ENCODE measurements around the gene QPRT.

DNA sequence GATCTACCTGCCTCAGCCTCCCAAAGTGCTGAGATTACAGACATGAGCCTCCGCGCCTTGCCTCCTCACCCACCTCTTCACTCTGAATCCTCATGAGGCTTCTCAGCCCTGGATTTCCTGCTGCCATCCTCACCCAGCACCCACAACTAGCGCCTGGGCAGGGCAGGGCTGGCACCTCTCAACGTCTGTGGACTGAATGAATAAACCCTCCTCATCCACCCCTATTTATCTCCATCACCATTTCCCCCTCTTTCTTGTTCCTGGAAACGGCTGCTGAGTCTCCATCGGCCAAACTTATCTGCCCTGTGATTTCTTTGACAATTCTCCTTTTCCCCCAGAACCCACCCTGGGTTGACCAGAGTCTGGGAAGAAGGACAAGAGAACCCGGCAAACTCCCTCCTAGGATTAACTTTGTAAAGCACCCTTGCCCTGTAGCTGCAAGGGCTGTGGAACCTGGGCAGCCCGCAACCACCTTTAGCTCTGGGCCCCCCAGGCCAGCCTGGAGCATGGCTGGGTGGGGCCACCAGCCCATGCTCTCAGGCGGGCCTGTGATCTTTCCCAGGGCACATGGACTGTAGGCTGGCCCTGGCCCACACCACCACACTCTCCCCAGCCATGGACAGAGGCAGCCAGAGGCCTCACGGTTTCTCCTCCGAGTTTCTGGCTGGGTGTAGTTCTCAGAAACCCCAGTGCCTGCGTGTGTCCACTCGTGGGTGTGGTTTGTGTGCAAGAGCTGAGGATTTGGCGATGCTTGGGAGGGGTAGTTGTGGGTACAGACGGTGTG lies 13.5 kb upstream of the QPRT start:
- no peak for TF ChIP-seq FOS (IDR thresholded peaks at IDR 0.05; ENCODE audit: borderline replicate concordance, insufficient read depth, low read length)
- no peak for TF ChIP-seq CTCF (IDR thresholded peaks at IDR 0.05; ENCODE audit: extremely low read depth in 1 of 2, insufficient read depth in 1 of 2, low read depth in 1 of 2, low read length in 2 of 2)
- TF ChIP-seq POLR2A (IDR thresholded peaks at IDR 0.05; ENCODE audit: low read depth, low read length), result no peak
- no peak for TF ChIP-seq POLR2AphosphoS5 (IDR thresholded peaks at IDR 0.05; ENCODE audit: insufficient read depth, low read depth, low read length)
- TF ChIP-seq MYC (IDR thresholded peaks at IDR 0.05; ENCODE audit: low read depth, low read length), result no peak
- TF ChIP-seq MAX (IDR thresholded peaks at IDR 0.05; ENCODE audit: insufficient read depth, insufficient read length), result no peak
- no peak for TF ChIP-seq EZH2 (IDR thresholded peaks at IDR 0.05; ENCODE audit: borderline replicate concordance, low read depth, low read length, severe bottlenecking)

All from endothelial cell of umbilical vein (primary cell).